Right lung (tissue), 10 donors: ENCODE data around the gene KBTBD13. TPM values are rescaled to one million over a fixed set of nuclear protein-coding genes. Genes with fewer than 3 reads are reported as not detected.
"Not testable (repeated sequence)": the region's sequence is repeated elsewhere in the genome, so short reads cannot be mapped to it uniquely, and the experiment has no call there.

Source experiments
- DNase-seq, 2 donors: peaks; one replicate each; pipeline ENCODE4 v3.0.0-alpha.2; 2013
- long read RNA-seq, 8 donors: transcript quantifications; one replicate each; lab custom pipeline, GENCODE V29; 2026
- polyA plus RNA-seq, 5 donors: library from polyadenylated mRNA; unstranded; fragments of 120-200 nt; gene quantifications; one replicate each; pipeline versions ENCODE4 v1.2.1 to v1.2.3, GENCODE V29; 2013; ENCODE audit warnings: inconsistent platforms in 1 of 5, low replicate concordance in 1 of 5; ENCODE audit not compliant: insufficient read length in 5 of 5, insufficient read depth in 1 of 5

Gene KBTBD13
- 1 to 10 TPM in 1 of 5 donors, under 1 TPM in 4; 0.31 to 1.6 (median 0.89) TPM for polyA plus RNA-seq
- long read RNA-seq, donor 1: 0 reads
- long read RNA-seq, donor 2: 0 reads
- long read RNA-seq, donor 3, partial matches to known transcripts: 0 of 1 reads
- long read RNA-seq, donor 3, other reads (novel, unspliced or antisense): 0 of 1 reads
- long read RNA-seq, donor 4, partial matches to known transcripts: 0 of 1 reads
- long read RNA-seq, donor 4, other reads (novel, unspliced or antisense): 0 of 1 reads
- long read RNA-seq, donor 5: 0 reads
- long read RNA-seq, donor 6, partial matches to known transcripts: 0 of 3 reads
- long read RNA-seq, donor 6, other reads (novel, unspliced or antisense): 0 of 3 reads
- long read RNA-seq, donor 7: 0 reads
- long read RNA-seq, donor 8, partial matches to known transcripts: 0 of 1 reads
- long read RNA-seq, donor 8, other reads (novel, unspliced or antisense): 0 of 1 reads

DNA sequence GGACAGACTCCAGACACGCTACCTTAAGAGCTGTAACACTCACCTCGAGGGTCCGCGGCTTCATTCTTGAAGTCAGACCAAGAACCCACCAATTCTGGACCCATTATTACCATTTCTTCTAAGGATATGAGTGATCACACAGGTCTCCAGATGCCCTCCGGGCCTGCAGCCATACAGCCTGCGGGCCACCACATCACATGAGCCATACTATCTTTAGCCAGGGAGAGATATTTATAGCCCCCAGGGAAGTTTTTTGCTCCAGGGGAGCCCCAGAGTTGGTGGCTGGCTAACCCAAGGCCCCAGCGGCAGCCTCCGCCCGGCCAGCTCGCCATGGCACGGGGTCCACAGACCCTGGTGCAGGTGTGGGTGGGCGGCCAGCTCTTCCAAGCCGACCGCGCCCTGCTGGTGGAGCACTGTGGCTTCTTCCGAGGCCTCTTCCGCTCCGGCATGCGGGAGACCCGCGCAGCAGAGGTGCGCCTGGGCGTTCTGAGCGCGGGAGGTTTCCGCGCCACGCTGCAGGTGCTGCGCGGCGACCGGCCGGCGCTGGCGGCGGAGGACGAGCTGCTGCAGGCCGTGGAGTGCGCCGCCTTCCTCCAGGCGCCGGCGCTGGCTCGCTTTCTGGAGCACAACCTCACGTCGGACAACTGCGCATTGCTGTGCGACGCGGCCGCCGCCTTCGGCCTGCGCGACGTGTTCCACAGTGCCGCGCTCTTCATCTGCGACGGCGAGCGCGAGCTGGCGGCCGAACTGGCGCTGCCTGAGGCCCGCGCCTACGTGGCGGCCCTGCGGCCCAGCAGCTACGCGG lies at the start of gene KBTBD13:
TSS of gene KBTBD13 (plus strand) at position 261 of the 805 bp plus-strand sequence. CDS start at position 331, 70 bp downstream.
- no peak for DNase-seq

DNA sequence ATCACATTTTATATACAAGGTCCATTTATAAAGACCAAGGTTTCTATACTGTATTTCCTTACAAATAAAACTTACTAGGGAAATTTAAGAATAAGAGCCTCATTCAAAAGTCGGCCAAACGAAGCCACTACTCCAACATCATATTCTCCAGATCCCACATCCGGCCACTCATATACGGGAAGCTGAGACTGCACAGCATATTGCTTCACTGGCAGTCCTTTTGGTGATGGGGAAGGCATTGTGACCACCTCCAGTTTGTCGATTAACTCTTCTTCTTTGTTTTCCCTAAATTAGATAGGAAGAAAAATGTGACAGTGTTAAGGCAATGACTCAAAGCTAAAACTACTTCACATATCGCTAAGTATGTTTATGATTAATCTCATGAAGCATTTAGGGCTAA lies 49.8 kb upstream of the KBTBD13 start:
- no peak for DNase-seq

GRCh38 chr15:65027593-65027992 lies 49.0 kb upstream of the KBTBD13 start:
- DNase-seq: no peak

- DNase-seq: no peak
Measured at GRCh38 chr15:65028338-65028737, 48.2 kb upstream of the KBTBD13 start.

- DNase-seq: peak; percentile 83 to 85
Measured at GRCh38 chr15:65028921-65029735, 47.4 kb upstream of the KBTBD13 start, which contains the start of gene MTFMT. Gene MTFMT (minus strand): TSS chr15:65029639. CDS start chr15:65029613, 26 bp downstream.

DNA sequence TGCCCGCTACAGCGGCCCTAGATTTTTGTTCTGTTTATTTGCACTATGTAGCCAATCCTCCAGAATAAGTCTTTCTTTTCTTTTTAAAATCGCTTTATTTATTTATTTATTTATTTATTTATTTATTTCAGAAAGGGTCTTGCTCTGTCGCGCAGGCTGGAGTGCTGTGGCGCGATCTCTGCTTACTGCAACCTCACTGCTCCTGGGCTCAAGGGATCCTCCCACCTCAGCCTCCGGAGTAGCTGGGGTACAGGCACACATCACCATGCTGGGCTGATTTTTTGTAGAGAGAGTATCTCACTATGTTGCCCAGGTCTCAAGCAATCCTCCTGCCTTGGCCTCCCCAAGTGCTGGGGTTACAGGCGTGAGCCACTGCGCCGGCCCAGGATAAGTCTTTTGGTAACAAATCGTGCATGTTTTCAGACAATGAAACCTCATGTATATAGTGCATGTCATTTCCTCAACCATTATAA lies 46.8 kb upstream of the KBTBD13 start:
- DNase-seq: no peak

- peak in 1 of 2 donors; percentile 51 for DNase-seq
Measured at GRCh38 chr15:65032801-65033537, 43.6 kb upstream of the KBTBD13 start.

GRCh38 chr15:65033659-65034269 lies 42.8 kb upstream of the KBTBD13 start:
- peak in 1 of 2 donors; percentile 44 for DNase-seq

DNA sequence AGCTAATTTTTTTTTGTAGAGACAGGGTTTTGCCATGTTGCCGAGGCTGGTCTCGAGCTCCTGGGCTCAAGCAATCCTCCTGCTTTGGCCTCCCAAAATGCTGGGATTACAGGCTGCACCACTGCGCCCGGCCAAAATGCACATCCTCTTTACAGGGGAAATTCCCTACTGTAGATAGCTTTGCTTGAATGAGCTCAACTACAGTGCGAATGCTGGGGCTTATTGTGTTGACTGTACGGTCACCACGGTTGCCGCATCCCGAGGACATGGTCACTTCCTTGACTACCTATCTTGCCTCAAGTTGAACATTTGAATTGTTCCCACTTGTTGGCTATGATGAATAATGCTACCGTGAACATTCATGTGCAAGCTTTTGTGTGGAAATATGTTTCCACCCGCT lies 41.8 kb upstream of the KBTBD13 start:
- DNase-seq: no peak

DNA sequence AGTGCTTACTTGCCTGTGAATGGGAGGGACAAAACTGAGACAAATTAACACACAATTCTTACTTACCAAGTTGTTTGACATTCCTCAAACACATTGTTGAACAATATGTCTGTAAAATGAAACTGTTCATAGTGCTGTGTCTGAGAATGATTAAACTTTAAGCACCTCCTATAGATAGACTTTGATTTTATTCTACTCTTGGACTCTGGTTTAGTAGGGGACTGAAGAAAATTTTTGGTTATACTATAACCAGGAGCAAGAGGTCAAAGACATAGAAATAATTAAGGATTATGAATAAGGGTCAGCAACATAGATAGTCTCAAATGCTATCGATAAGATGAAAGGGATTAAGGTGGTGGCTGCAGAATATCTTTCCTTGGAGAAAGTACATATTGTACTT lies 39.2 kb upstream of the KBTBD13 start:
- no peak for DNase-seq

GRCh38 chr15:65038428-65038827 lies 38.1 kb upstream of the KBTBD13 start:
- DNase-seq: no peak

- DNase-seq: no peak
Measured at GRCh38 chr15:65038836-65039235, 37.7 kb upstream of the KBTBD13 start.

- no peak for DNase-seq
Measured at GRCh38 chr15:65040461-65040860, 36.1 kb upstream of the KBTBD13 start.

GRCh38 chr15:65041787-65042186 lies 34.8 kb upstream of the KBTBD13 start:
- DNase-seq: no peak

GRCh38 chr15:65042776-65043327 lies 33.7 kb upstream of the KBTBD13 start:
- no peak for DNase-seq

DNA sequence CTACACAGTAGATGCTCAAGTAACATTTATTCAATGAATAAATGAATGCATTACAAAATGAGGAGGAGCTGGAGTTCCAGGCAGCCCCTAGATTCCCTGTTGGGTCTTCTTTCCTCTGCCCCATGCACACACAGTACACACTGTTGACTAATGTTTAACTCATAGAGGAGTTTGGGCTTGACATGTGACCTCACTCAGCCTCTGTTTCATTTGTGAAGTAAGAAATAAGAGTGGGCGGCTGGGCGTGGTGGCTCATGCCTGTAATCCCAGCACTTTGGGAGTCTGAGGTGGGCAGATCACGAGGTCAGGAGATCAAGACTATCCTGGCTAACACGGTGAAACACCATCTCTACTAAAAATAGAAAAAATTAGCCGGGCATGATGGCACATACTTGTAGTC lies 32.3 kb upstream of the KBTBD13 start:
- DNase-seq: not testable (repeated sequence)

GRCh38 chr15:65044724-65045481 lies 31.6 kb upstream of the KBTBD13 start, which contains the start of gene SLC51B:
Gene SLC51B (plus strand): TSS chr15:65045387. CDS start chr15:65050005, 4,618 bp downstream.
- peak; percentile 79 to 80 for DNase-seq

GRCh38 chr15:65048241-65048640 lies 28.3 kb upstream of the KBTBD13 start:
- DNase-seq: no peak

GRCh38 chr15:65049418-65049840 lies 27.1 kb upstream of the KBTBD13 start:
- DNase-seq: no peak
